HCT116 (cell line): Measurements from ENCODE around the gene BCL11A.

Source experiments
- CEBPB ChIP-seq: IDR thresholded peaks from 2 replicates; pipeline ENCODE4 v1.6.1; 2012; ENCODE audit warnings: low read depth
- CTCF ChIP-seq, 3 experiments: fragments of 200-600 bp in 1 of 3; sonication (generic) in 1 of 3; IDR thresholded peaks in 2 of 3; conservative IDR thresholded peaks in 1 of 3; 2 replicates each; pipeline ENCODE4 v1.5.1; 2012 to 2017; ENCODE audit warnings: low read depth in 2 of 3, low read length in 2 of 3, antibody characterized with exemption in 1 of 3, borderline replicate concordance in 1 of 3, control low read depth in 1 of 3, mild to moderate bottlenecking in 1 of 3, mixed read lengths in 1 of 3, mixed run types in 1 of 3, moderate library complexity in 1 of 3; ENCODE audit not compliant: insufficient read depth in 1 of 3
- JUND ChIP-seq: IDR thresholded peaks from 2 replicates; pipeline ENCODE4 v1.6.1; 2012
- POLR2AphosphoS5 ChIP-seq: IDR thresholded peaks from 2 replicates; pipeline ENCODE4 v1.6.1; 2011; ENCODE audit warnings: mild to moderate bottlenecking, low read depth, low read length, moderate library complexity
- SP1 ChIP-seq: IDR thresholded peaks from 2 replicates; pipeline ENCODE4 v1.6.1; 2012; ENCODE audit warnings: low read depth
- TCF7L2 ChIP-seq: IDR thresholded peaks from 2 replicates; pipeline ENCODE4 v1.7.0; 2011; ENCODE audit warnings: borderline replicate concordance, inconsistent platforms; ENCODE audit not compliant: insufficient read depth, insufficient read length; ENCODE audit errors: extremely low read depth
- YY1 ChIP-seq: IDR thresholded peaks from 2 replicates; pipeline ENCODE4 v1.6.1; 2011; ENCODE audit warnings: low read length, low read depth, moderate library complexity, mild to moderate bottlenecking; ENCODE audit not compliant: insufficient replicate concordance; ENCODE audit errors: extremely low read depth
- TF ChIP-seq, protein P1 (sequence below): IDR thresholded peaks from 2 replicates; pipeline ENCODE4 v1.6.1; 2012; ENCODE audit warnings: low read depth

- TF ChIP-seq POLR2AphosphoS5 (no peak), YY1 (no peak), CTCF (IDR thresholded peaks at IDR 0.05 in 2 of 3, conservative IDR thresholded peaks at IDR 0.05 in 1 of 3; ENCODE audit: borderline replicate concordance in 1 of 3, insufficient read depth in 1 of 3, low read depth in 2 of 3, low read length in 2 of 3) (0 out of 6 replicates have a peak, but pooled peaks of 1 of the 3 experiments have one; percentile 7), CEBPB (no peak), JUND (no peak), SP1 (no peak), TCF7L2 (no peak)
- TF ChIP-seq, protein P1, sequence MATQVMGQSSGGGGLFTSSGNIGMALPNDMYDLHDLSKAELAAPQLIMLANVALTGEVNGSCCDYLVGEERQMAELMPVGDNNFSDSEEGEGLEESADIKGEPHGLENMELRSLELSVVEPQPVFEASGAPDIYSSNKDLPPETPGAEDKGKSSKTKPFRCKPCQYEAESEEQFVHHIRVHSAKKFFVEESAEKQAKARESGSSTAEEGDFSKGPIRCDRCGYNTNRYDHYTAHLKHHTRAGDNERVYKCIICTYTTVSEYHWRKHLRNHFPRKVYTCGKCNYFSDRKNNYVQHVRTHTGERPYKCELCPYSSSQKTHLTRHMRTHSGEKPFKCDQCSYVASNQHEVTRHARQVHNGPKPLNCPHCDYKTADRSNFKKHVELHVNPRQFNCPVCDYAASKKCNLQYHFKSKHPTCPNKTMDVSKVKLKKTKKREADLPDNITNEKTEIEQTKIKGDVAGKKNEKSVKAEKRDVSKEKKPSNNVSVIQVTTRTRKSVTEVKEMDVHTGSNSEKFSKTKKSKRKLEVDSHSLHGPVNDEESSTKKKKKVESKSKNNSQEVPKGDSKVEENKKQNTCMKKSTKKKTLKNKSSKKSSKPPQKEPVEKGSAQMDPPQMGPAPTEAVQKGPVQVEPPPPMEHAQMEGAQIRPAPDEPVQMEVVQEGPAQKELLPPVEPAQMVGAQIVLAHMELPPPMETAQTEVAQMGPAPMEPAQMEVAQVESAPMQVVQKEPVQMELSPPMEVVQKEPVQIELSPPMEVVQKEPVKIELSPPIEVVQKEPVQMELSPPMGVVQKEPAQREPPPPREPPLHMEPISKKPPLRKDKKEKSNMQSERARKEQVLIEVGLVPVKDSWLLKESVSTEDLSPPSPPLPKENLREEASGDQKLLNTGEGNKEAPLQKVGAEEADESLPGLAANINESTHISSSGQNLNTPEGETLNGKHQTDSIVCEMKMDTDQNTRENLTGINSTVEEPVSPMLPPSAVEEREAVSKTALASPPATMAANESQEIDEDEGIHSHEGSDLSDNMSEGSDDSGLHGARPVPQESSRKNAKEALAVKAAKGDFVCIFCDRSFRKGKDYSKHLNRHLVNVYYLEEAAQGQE = no peak
Measured at GRCh38 chr2:60515721-60516226, 37.7 kb downstream of the BCL11A start.
